ENCODE measurements around the gene ORAI3. TPM values are rescaled to one million over a fixed set of nuclear protein-coding genes. Genes with fewer than 3 reads are reported as not detected.

The ORAI3 gene
- total and polyA plus RNA-seq, 2 of the 13 experiments (the other 11 are each of a cell fraction or from before 2014, with no cell fraction given), result 11.4 to 32.0 TPM

DNA sequence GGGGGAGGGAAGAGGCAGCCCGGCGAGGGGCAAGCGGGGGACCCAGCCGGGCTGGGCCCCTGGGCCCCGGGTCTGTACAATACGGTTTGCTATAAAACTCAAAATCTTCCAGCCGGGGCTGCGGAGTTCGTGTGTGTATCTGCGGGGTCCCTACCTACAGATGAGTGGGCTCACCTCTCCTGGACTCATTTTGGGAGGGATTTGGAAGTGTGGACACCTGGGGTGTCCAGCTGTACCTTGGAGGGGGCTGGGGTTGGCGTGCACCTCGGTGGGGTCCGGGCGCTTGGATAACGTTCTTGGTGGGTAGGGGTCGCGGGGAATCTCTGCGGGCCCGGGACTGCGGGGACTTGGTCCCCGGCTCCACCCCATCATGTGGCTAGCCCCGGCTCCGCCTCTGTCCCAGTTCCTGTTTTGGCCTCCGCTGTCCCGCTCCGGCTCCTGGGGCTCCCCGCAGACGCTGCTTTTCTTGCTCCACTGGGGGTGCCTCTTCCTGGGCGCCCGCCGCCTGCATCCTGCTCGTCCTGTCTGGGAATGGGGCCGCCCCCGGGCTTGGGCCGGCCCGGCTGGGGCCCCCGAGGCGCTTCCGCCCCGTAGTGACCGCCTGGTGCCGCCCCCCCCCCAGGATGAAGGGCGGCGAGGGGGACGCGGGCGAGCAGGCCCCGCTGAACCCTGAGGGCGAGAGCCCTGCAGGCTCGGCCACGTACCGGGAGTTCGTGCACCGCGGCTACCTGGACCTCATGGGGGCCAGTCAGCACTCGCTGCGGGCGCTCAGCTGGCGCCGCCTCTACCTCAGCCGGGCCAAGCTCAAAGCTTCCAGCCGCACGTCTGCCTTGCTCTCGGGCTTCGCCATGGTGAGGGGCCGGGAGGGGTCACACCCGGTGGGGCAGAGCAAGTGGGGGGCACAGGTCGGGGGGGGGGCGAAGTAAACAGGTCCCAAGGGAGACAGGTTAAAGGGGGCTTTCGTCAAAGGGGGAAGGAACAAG, at the start of gene ORAI3 (continued):
- TF ChIP-seq IRF2 (CRISPR knock-in tag; IDR thresholded peaks at IDR 0.05), result 0 out of 2 replicates have a peak, but pooled peaks have one; percentile 40
- TF ChIP-seq NFE2 (CRISPR knock-in tag; IDR thresholded peaks at IDR 0.05), result no peak
- TF ChIP-seq ZNF20 (CRISPR knock-in tag; IDR thresholded peaks at IDR 0.05), result no peak; the same call in 1 of the 2 replicates
- TF ChIP-seq FOSL2 (CRISPR knock-in tag; IDR thresholded peaks at IDR 0.05), result no peak
- TF ChIP-seq RARA (CRISPR knock-in tag; IDR thresholded peaks at IDR 0.05), result no peak; the same call in 1 of the 2 replicates
- TF ChIP-seq, protein P1, sequence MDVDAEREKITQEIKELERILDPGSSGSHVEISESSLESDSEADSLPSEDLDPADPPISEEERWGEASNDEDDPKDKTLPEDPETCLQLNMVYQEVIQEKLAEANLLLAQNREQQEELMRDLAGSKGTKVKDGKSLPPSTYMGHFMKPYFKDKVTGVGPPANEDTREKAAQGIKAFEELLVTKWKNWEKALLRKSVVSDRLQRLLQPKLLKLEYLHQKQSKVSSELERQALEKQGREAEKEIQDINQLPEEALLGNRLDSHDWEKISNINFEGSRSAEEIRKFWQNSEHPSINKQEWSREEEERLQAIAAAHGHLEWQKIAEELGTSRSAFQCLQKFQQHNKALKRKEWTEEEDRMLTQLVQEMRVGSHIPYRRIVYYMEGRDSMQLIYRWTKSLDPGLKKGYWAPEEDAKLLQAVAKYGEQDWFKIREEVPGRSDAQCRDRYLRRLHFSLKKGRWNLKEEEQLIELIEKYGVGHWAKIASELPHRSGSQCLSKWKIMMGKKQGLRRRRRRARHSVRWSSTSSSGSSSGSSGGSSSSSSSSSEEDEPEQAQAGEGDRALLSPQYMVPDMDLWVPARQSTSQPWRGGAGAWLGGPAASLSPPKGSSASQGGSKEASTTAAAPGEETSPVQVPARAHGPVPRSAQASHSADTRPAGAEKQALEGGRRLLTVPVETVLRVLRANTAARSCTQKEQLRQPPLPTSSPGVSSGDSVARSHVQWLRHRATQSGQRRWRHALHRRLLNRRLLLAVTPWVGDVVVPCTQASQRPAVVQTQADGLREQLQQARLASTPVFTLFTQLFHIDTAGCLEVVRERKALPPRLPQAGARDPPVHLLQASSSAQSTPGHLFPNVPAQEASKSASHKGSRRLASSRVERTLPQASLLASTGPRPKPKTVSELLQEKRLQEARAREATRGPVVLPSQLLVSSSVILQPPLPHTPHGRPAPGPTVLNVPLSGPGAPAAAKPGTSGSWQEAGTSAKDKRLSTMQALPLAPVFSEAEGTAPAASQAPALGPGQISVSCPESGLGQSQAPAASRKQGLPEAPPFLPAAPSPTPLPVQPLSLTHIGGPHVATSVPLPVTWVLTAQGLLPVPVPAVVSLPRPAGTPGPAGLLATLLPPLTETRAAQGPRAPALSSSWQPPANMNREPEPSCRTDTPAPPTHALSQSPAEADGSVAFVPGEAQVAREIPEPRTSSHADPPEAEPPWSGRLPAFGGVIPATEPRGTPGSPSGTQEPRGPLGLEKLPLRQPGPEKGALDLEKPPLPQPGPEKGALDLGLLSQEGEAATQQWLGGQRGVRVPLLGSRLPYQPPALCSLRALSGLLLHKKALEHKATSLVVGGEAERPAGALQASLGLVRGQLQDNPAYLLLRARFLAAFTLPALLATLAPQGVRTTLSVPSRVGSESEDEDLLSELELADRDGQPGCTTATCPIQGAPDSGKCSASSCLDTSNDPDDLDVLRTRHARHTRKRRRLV (CRISPR knock-in tag; IDR thresholded peaks at IDR 0.05), result no peak
- no peak; the same call in 1 of the 2 replicates for TF ChIP-seq RXRA (CRISPR knock-in tag; IDR thresholded peaks at IDR 0.05)
- TF ChIP-seq, protein P2, sequence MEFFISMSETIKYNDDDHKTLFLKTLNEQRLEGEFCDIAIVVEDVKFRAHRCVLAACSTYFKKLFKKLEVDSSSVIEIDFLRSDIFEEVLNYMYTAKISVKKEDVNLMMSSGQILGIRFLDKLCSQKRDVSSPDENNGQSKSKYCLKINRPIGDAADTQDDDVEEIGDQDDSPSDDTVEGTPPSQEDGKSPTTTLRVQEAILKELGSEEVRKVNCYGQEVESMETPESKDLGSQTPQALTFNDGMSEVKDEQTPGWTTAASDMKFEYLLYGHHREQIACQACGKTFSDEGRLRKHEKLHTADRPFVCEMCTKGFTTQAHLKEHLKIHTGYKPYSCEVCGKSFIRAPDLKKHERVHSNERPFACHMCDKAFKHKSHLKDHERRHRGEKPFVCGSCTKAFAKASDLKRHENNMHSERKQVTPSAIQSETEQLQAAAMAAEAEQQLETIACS (CRISPR knock-in tag; IDR thresholded peaks at IDR 0.05), result no peak
- TF ChIP-seq, protein P3, sequence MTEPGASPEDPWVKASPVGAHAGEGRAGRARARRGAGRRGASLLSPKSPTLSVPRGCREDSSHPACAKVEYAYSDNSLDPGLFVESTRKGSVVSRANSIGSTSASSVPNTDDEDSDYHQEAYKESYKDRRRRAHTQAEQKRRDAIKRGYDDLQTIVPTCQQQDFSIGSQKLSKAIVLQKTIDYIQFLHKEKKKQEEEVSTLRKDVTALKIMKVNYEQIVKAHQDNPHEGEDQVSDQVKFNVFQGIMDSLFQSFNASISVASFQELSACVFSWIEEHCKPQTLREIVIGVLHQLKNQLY (CRISPR knock-in tag; IDR thresholded peaks at IDR 0.05), result no peak
- no peak for TF ChIP-seq HIVEP1 (CRISPR knock-in tag; IDR thresholded peaks at IDR 0.05)
- peak; percentile 76; the same call in 1 of the 2 replicates for TF ChIP-seq ZNF441 (CRISPR knock-in tag; IDR thresholded peaks at IDR 0.05; ENCODE audit: borderline replicate concordance)
- TF ChIP-seq, protein P4, sequence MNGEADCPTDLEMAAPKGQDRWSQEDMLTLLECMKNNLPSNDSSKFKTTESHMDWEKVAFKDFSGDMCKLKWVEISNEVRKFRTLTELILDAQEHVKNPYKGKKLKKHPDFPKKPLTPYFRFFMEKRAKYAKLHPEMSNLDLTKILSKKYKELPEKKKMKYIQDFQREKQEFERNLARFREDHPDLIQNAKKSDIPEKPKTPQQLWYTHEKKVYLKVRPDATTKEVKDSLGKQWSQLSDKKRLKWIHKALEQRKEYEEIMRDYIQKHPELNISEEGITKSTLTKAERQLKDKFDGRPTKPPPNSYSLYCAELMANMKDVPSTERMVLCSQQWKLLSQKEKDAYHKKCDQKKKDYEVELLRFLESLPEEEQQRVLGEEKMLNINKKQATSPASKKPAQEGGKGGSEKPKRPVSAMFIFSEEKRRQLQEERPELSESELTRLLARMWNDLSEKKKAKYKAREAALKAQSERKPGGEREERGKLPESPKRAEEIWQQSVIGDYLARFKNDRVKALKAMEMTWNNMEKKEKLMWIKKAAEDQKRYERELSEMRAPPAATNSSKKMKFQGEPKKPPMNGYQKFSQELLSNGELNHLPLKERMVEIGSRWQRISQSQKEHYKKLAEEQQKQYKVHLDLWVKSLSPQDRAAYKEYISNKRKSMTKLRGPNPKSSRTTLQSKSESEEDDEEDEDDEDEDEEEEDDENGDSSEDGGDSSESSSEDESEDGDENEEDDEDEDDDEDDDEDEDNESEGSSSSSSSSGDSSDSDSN (CRISPR knock-in tag; IDR thresholded peaks at IDR 0.05), result peak; percentile 68; the same call in 1 of the 2 replicates
- TF ChIP-seq, protein P5, sequence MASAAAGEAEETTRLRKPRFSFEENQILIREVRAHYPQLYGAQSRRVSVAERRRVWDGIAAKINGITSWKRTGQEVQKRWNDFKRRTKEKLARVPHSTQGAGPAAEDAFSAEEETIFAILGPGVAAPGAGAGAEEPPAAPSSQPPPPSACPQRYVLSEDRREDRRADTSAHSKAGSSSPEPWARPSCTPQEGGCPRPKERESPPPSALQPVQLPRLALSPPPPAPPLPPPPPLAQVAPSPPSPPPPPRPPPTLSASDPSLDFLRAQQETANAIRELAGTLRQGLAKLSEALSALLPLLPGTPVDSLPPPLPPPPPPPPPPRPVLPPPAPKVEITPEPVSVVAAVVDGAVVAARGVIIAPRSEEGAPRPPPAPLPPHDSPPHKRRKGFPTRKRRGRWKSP (CRISPR knock-in tag; IDR thresholded peaks at IDR 0.05), result 0 out of 2 replicates have a peak, but pooled peaks have one; percentile 12
- TF ChIP-seq CEBPG (CRISPR knock-in tag; IDR thresholded peaks at IDR 0.05), result no peak
- TF ChIP-seq ZNF17 (CRISPR knock-in tag; IDR thresholded peaks at IDR 0.05), result 0 out of 2 replicates have a peak, but pooled peaks have one; percentile 9
- no peak for TF ChIP-seq ZNF484 (CRISPR knock-in tag; IDR thresholded peaks at IDR 0.05; ENCODE audit: borderline replicate concordance, low read depth)
- no peak for TF ChIP-seq MLLT10 (CRISPR knock-in tag; IDR thresholded peaks at IDR 0.05)
- 0 out of 2 replicates have a peak, but pooled peaks have one; percentile 70 for TF ChIP-seq SMAD1 (CRISPR knock-in tag; IDR thresholded peaks at IDR 0.05; ENCODE audit: borderline replicate concordance, low read depth)
